H1 (cell line): Measurements from ENCODE around the gene RBM45. TPM values are rescaled to one million over a fixed set of nuclear protein-coding genes. Genes with fewer than 3 reads are reported as not detected.

Experiments used
- CBX8 ChIP-seq: fragments of 300-800, 300-1000 bp; sonication (generic); IDR thresholded peaks from 2 replicates; pipeline ENCODE4 v1.7.1; 2016; ENCODE audit warnings: low read depth, low read length, borderline replicate concordance
- CHD2 ChIP-seq: IDR thresholded peaks from 2 replicates; pipeline ENCODE4 v1.6.1; 2012; ENCODE audit warnings: low read length, improper control_type of control experiment
- EGR1 ChIP-seq: IDR thresholded peaks from 2 replicates; pipeline ENCODE4 v1.6.1; 2011; ENCODE audit warnings: low read depth, low read length, borderline replicate concordance
- HDAC6 ChIP-seq: IDR thresholded peaks from one replicate; pipeline ENCODE4 v1.7.1; 2012; ENCODE audit warnings: low read depth, mild to moderate bottlenecking, inconsistent platforms, low read length, moderate library complexity
- PHF8 ChIP-seq: fragments of 200-600 bp; sonication (generic); conservative IDR thresholded peaks from 2 replicates; pipeline ENCODE4 v1.7.1; 2012; ENCODE audit warnings: low read depth, mild to moderate bottlenecking, inconsistent platforms, low read length, moderate library complexity
- RBBP5 ChIP-seq: IDR thresholded peaks from 2 replicates; pipeline ENCODE4 v1.7.1; 2012; ENCODE audit warnings: low read depth, mild to moderate bottlenecking, inconsistent platforms, low read length, moderate library complexity, borderline replicate concordance
- YY1 ChIP-seq: IDR thresholded peaks from 2 replicates; pipeline ENCODE4 v1.6.1; 2011; ENCODE audit warnings: low read depth, mild to moderate bottlenecking, low read length
- polyA plus RNA-seq, 7 experiments: library from polyadenylated mRNA; depleted of rRNA in 3 of 7; stranded (reverse) in 5 of 7; unstranded in 2 of 7; fragments of >200 nt in 5 of 7; fragments of 200-250 nt in 2 of 7; gene quantifications; 1 replicate in 5 of 7; 2 replicates in 1 of 7; 4 replicates in 1 of 7; pipeline versions ENCODE4 v1.2.1 to v1.2.3, GENCODE V29; 2011 to 2013; ENCODE audit warnings: missing spikeins in 2 of 7, mixed read lengths in 2 of 7
- total RNA-seq: library from RNA; stranded (reverse); fragmentation: NEBNext Ultra II Directional; extraction: Animal tissue kit (Norgen Biotek cat#: 25700); gene quantifications from 2 replicates; pipeline ENCODE4 v1.2.1, GENCODE V29; 2021
- TF ChIP-seq, protein P1 (sequence below): fragments of 300-600 bp; sonication (generic); IDR thresholded peaks from 2 replicates; pipeline ENCODE4 v1.7.1; 2012; ENCODE audit warnings: low read length, moderate library complexity, mild to moderate bottlenecking, inconsistent platforms; ENCODE audit not compliant: insufficient replicate concordance

RBM45 gene
- total and polyA plus RNA-seq, 2 of the 8 experiments (the other 6 are each of a cell fraction or from before 2014, with no cell fraction given), result 4.7 to 10.4 TPM

DNA sequence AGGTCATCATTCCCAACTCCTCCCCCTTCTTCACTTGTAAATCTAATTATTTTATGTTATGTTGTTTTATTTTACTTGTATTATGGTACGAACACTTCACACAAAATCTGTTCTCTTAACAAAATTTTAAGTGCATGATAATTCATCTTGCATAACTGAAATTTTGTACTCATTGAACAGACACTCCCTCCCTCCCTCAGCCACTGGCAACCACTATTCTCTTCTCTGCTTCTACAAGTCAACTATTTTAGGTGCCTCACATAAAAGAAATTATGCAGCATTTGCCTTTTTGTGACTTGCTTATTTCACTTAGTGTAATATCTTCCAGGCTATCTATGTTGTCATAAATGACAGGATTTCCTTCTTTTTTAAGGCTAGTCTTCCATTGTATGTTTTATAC lies 51.7 kb downstream of the RBM45 start (continued):
- TF ChIP-seq, protein P1, sequence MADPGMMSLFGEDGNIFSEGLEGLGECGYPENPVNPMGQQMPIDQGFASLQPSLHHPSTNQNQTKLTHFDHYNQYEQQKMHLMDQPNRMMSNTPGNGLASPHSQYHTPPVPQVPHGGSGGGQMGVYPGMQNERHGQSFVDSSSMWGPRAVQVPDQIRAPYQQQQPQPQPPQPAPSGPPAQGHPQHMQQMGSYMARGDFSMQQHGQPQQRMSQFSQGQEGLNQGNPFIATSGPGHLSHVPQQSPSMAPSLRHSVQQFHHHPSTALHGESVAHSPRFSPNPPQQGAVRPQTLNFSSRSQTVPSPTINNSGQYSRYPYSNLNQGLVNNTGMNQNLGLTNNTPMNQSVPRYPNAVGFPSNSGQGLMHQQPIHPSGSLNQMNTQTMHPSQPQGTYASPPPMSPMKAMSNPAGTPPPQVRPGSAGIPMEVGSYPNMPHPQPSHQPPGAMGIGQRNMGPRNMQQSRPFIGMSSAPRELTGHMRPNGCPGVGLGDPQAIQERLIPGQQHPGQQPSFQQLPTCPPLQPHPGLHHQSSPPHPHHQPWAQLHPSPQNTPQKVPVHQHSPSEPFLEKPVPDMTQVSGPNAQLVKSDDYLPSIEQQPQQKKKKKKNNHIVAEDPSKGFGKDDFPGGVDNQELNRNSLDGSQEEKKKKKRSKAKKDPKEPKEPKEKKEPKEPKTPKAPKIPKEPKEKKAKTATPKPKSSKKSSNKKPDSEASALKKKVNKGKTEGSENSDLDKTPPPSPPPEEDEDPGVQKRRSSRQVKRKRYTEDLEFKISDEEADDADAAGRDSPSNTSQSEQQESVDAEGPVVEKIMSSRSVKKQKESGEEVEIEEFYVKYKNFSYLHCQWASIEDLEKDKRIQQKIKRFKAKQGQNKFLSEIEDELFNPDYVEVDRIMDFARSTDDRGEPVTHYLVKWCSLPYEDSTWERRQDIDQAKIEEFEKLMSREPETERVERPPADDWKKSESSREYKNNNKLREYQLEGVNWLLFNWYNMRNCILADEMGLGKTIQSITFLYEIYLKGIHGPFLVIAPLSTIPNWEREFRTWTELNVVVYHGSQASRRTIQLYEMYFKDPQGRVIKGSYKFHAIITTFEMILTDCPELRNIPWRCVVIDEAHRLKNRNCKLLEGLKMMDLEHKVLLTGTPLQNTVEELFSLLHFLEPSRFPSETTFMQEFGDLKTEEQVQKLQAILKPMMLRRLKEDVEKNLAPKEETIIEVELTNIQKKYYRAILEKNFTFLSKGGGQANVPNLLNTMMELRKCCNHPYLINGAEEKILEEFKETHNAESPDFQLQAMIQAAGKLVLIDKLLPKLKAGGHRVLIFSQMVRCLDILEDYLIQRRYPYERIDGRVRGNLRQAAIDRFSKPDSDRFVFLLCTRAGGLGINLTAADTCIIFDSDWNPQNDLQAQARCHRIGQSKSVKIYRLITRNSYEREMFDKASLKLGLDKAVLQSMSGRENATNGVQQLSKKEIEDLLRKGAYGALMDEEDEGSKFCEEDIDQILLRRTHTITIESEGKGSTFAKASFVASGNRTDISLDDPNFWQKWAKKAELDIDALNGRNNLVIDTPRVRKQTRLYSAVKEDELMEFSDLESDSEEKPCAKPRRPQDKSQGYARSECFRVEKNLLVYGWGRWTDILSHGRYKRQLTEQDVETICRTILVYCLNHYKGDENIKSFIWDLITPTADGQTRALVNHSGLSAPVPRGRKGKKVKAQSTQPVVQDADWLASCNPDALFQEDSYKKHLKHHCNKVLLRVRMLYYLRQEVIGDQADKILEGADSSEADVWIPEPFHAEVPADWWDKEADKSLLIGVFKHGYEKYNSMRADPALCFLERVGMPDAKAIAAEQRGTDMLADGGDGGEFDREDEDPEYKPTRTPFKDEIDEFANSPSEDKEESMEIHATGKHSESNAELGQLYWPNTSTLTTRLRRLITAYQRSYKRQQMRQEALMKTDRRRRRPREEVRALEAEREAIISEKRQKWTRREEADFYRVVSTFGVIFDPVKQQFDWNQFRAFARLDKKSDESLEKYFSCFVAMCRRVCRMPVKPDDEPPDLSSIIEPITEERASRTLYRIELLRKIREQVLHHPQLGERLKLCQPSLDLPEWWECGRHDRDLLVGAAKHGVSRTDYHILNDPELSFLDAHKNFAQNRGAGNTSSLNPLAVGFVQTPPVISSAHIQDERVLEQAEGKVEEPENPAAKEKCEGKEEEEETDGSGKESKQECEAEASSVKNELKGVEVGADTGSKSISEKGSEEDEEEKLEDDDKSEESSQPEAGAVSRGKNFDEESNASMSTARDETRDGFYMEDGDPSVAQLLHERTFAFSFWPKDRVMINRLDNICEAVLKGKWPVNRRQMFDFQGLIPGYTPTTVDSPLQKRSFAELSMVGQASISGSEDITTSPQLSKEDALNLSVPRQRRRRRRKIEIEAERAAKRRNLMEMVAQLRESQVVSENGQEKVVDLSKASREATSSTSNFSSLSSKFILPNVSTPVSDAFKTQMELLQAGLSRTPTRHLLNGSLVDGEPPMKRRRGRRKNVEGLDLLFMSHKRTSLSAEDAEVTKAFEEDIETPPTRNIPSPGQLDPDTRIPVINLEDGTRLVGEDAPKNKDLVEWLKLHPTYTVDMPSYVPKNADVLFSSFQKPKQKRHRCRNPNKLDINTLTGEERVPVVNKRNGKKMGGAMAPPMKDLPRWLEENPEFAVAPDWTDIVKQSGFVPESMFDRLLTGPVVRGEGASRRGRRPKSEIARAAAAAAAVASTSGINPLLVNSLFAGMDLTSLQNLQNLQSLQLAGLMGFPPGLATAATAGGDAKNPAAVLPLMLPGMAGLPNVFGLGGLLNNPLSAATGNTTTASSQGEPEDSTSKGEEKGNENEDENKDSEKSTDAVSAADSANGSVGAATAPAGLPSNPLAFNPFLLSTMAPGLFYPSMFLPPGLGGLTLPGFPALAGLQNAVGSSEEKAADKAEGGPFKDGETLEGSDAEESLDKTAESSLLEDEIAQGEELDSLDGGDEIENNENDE, result no peak
- no peak for TF ChIP-seq YY1
- no peak for TF ChIP-seq CBX8
- no peak for TF ChIP-seq RBBP5
- no peak for TF ChIP-seq EGR1
- no peak for TF ChIP-seq CHD2
- TF ChIP-seq PHF8, result no peak
- TF ChIP-seq HDAC6, result no peak
